HUES6 (cell line): ENCODE measurements around the gene RIC3.

Source experiments
- H3K27ac ChIP-seq: 2 replicates; pipeline ENCODE4 v1.7.0; 2013; ENCODE audit warnings: low read depth, mild to moderate bottlenecking, low read length, inconsistent platforms
- H3K27me3 ChIP-seq: 2 replicates; pipeline ENCODE4 v1.6.1; 2013; ENCODE audit warnings: low read length; ENCODE audit not compliant: control insufficient read depth, insufficient read depth
- H3K36me3 ChIP-seq: 2 replicates; pipeline ENCODE4 v1.6.1; 2013; ENCODE audit warnings: low read length; ENCODE audit not compliant: control insufficient read depth, insufficient read depth
- H3K4me1 ChIP-seq: 2 replicates; pipeline ENCODE4 v1.6.1; 2013; ENCODE audit warnings: low read length; ENCODE audit not compliant: control insufficient read depth, insufficient read depth
- H3K4me3 ChIP-seq: 2 replicates; pipeline ENCODE4 v1.5.1; 2013; ENCODE audit warnings: low read depth, low read length
- H3K9ac ChIP-seq: one replicate; pipeline ENCODE4 v1.6.1; 2013; ENCODE audit warnings: mild to moderate bottlenecking, low read length
- H3K9me3 ChIP-seq: 2 replicates; pipeline ENCODE4 v1.6.1; 2013; ENCODE audit warnings: low read depth, low read length; ENCODE audit not compliant: control insufficient read depth, insufficient read depth

RIC3 gene

DNA sequence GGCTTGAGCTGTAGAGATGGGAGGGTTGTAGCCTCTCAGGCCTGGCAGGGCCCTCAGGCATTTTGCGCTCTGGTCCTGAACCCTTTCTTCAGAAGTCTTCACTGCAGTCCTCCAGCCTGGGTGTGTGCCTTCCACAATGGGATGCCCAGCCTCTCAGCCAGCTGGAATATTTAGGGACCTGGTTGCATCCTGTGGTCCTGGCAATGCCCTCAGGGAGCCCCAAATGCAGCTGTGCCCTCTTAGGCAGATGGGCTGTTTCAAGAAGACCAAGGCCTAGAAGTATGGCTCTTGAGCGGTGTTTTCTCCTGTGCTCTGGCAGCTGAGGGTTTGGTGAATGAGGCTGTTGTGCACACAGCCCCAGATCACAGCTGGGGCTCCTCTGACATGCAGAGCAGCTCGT is 81.1 kb downstream of the RIC3 start:
- H3K4me1 ChIP-seq = peaks cover 41% of the 10 kb centered on the region
- H3K9ac ChIP-seq = no peak overlapping the region
- peaks cover 5% of the 10 kb centered on the region; the same call in 1 of the 2 replicates for H3K27me3 ChIP-seq
- no peaks in the 10 kb centered on the region for H3K36me3 ChIP-seq
- no peaks in the 10 kb centered on the region for H3K9me3 ChIP-seq
- no peak overlapping the region for H3K4me3 ChIP-seq
- H3K27ac ChIP-seq = no peak overlapping the region

DNA sequence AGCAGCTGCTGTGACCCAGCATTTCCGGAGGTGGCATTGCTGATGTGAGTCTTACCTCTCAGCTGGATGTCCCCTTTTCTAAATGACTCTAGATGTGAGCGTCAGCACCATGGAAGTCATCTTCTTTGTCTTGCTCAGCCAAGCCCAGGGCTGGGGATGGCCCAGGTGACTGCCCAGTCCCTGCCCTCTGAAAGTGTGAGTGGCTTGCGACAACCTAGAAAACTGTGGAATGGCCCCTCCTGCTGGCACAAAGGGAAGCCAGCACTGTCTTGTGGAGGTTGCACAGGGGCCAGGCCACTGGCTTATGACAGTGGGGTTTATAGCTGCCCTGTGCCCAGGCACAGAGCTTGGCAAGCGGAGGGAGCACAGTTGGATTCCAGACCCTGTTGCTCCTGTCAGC is 81.6 kb downstream of the RIC3 start:
- Histone ChIP-seq H3K9me3 (no peaks in the 10 kb centered on the region), H3K4me3 (no peak overlapping the region), H3K36me3 (no peaks in the 10 kb centered on the region), H3K27me3 (peaks cover 11% of the 10 kb centered on the region; the same call in 1 of the 2 replicates), H3K27ac (no peak overlapping the region), H3K9ac (no peak overlapping the region), H3K4me1 (peaks cover 43% of the 10 kb centered on the region)

DNA sequence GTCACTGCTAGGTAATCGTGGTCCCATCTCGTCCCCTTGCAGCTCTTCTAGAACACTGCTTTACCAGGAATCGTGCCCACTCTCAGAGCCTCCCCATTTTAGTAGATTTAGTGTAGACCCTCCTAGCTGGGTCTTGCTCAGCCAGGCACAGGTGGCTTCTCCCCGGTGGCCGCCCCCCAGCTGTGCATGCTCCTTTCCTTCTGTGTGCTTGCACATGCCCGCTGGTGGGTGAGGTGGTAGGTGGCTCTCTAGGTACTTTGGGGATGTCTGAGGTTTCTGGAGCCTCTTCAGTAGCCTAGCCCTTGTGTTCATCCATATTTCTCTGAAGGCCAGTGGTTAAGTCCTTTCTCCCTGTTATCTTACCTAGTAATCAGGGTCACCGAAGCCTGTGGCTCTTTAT is 82.3 kb downstream of the RIC3 start:
- H3K4me3 ChIP-seq = no peak overlapping the region
- peaks cover 48% of the 10 kb centered on the region for H3K4me1 ChIP-seq
- H3K27ac ChIP-seq = no peak overlapping the region
- no peak overlapping the region for H3K9ac ChIP-seq
- no peaks in the 10 kb centered on the region for H3K9me3 ChIP-seq
- H3K27me3 ChIP-seq = peaks cover 17% of the 10 kb centered on the region
- H3K36me3 ChIP-seq = no peaks in the 10 kb centered on the region

DNA sequence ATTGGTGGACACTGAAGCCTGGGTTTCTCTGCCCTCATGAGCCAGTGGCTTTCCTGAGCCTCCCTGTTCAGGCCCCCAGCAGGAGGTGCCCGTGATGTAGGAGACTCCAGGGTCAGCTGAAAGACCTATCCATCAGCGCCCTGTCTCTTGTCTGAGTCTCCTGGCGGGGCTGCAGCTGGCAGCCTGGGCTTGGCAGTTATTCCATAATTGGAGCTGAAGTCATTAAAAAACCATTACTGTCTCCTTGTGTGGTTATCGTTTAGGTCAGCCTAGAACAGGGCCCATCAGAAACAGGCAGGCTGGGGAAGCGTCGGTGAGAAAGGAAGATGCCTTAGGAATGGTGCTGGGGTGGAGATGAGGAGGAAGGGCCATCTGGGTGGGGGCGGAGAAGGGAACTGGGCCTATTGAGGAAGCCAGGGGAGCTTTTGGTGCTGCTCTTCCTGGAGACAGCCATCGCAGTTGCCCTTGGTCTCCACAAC is 82.8 kb downstream of the RIC3 start:
- Histone ChIP-seq H3K27me3 (peaks cover 19% of the 10 kb centered on the region), H3K4me3 (no peak overlapping the region), H3K4me1 (peaks cover 48% of the 10 kb centered on the region), H3K9ac (no peak overlapping the region), H3K36me3 (no peaks in the 10 kb centered on the region), H3K9me3 (no peaks in the 10 kb centered on the region), H3K27ac (no peak overlapping the region)

DNA sequence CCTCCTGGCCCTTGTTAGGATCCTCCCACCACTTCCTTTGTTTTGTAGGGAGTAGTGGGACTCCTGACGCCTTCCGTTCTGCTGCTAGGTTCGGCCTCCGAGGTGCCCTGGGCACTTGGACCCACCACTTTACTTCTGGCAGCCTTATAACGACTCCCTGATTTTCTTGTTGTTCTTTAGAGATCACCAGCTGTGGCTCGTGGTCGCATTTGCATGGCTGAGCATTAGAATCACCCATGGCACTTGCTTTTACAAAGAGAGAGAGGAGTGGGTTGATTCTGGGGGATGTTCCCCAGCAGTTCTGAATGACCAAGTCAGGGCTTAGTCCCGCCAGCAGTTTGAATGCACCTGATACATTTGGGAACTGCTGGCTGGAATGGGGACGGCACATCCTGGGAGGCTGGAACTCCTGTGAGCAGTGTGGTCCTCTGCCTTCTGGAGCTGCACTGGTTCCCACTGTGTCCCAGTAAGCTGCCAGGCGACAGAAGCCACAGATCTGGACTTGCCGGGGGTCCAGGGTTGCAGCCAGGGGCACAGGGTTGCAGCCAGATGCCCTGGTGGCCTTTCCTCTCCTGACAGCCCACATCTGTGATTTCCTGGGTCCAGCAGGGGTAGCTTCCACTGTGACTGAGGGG is 83.7 kb downstream of the RIC3 start:
- peaks cover 53% of the 10 kb centered on the region for H3K4me1 ChIP-seq

DNA sequence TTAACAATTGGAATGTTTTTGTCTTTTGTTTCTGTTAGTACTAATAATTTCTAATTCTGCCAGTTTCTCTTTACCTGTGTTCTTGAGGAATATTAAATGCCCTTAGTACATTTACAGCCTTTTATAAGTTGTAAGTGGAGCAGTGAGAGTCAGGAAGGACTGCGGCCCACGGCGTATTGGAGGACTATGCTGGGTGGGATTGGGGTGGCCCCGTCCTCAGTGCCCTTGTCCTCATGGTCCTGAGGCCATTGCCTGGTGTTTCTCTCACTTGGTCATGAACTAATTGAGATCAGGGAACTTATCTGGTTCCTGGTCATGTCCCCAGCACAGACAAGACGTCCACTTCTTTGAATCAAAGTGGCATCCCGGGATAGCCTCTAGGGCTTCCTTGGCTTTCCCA is 84.5 kb downstream of the RIC3 start:
- Histone ChIP-seq H3K27ac (no peak overlapping the region), H3K9ac (no peak overlapping the region)

More for the DNA sequence above, 83.7 kb downstream of the RIC3 start:
- H3K27ac ChIP-seq = no peak overlapping the region
- peaks cover 27% of the 10 kb centered on the region for H3K27me3 ChIP-seq
- H3K4me3 ChIP-seq = no peak overlapping the region
- no peak overlapping the region for H3K9ac ChIP-seq
- H3K9me3 ChIP-seq = no peaks in the 10 kb centered on the region
- no peaks in the 10 kb centered on the region for H3K36me3 ChIP-seq

DNA sequence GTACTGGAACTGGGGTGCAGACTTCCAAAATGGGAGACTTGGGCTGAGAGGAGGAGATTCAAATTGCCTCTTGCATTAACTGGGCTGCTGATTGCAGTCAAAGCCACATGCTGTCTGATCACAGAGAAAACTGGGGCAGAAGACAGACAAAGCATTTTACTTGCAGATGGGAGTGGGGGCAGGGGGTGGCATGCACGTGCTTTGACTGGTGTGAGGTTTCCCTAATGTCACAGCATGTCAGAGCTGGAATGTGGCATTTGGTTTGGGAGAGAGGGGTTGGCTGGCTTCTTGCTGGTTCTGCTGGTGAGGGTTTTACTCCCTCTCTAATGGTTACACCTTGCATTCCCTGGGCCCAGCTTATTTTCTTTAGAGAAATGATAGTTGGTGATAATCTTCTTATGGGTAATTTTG is 84.9 kb downstream of the RIC3 start:
- Histone ChIP-seq H3K9ac (no peak overlapping the region), H3K9me3 (no peaks in the 10 kb centered on the region), H3K27ac (no peak overlapping the region), H3K27me3 (peaks cover 38% of the 10 kb centered on the region), H3K4me1 (peaks cover 54% of the 10 kb centered on the region), H3K4me3 (no peak overlapping the region), H3K36me3 (no peaks in the 10 kb centered on the region)

More for the DNA sequence above, 84.5 kb downstream of the RIC3 start:
- Histone ChIP-seq H3K27me3 (peaks cover 35% of the 10 kb centered on the region), H3K9me3 (no peaks in the 10 kb centered on the region), H3K4me3 (no peak overlapping the region), H3K4me1 (peaks cover 54% of the 10 kb centered on the region), H3K36me3 (no peaks in the 10 kb centered on the region)

DNA sequence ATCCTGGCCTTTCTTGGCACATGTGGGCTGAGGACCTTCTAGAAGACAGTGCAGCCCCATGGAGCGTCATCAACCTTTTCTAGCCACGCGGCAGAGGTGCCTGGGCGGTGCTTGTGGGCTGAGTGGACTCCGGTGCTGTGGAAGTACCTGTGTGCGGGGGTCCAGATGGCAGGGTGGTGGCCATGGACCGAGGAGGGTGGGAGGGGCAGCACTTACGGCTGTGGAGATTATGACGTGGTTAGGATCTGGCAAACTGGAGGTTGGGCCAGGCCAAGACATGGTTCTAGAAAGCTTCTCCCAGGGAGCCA is 85.8 kb downstream of the RIC3 start:
- peaks cover 54% of the 10 kb centered on the region for H3K4me1 ChIP-seq
- no peak overlapping the region for H3K27ac ChIP-seq
- H3K27me3 ChIP-seq = peaks cover 44% of the 10 kb centered on the region
- no peaks in the 10 kb centered on the region for H3K9me3 ChIP-seq
- no peak overlapping the region for H3K9ac ChIP-seq
- no peaks in the 10 kb centered on the region for H3K36me3 ChIP-seq
- H3K4me3 ChIP-seq = no peak overlapping the region

DNA sequence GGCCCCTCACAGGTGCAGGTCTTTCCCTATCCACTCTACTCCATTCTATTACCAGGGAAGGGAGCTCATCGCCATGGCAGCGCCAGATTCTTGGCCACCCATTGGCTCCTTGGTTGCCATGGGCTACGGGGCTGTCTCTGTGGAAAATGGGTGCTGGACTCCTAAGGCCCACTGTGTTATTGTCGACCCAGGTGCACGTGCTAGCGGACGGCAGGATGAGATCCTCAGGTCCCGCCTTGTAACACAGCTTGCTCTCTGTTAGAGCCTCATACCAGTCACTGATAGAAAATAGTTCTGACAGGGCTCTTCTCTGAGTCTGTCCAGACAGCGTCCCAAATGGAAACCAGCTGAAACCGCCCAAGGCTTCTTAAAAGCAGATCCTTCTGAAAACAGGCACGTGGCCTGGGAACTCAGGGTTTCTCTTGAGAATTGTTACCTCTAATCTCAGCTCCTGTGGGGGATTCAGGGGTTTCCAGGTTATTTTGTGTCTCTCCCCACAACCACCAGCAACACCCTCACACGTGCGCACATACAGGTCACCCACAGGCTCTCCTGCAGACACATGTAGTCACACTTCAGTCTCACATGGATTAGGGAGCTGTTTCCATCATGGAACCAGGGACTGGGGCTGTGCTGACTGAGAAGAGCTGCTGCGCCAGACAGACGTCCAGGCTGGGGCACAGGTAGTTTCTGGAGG is 86.3 kb downstream of the RIC3 start:
- H3K4me3 ChIP-seq = no peak overlapping the region
- H3K9ac ChIP-seq = no peak overlapping the region
- H3K9me3 ChIP-seq = no peaks in the 10 kb centered on the region
- no peak overlapping the region for H3K27ac ChIP-seq
- H3K27me3 ChIP-seq = peaks cover 46% of the 10 kb centered on the region
- peaks cover 54% of the 10 kb centered on the region for H3K4me1 ChIP-seq
- no peaks in the 10 kb centered on the region for H3K36me3 ChIP-seq

DNA sequence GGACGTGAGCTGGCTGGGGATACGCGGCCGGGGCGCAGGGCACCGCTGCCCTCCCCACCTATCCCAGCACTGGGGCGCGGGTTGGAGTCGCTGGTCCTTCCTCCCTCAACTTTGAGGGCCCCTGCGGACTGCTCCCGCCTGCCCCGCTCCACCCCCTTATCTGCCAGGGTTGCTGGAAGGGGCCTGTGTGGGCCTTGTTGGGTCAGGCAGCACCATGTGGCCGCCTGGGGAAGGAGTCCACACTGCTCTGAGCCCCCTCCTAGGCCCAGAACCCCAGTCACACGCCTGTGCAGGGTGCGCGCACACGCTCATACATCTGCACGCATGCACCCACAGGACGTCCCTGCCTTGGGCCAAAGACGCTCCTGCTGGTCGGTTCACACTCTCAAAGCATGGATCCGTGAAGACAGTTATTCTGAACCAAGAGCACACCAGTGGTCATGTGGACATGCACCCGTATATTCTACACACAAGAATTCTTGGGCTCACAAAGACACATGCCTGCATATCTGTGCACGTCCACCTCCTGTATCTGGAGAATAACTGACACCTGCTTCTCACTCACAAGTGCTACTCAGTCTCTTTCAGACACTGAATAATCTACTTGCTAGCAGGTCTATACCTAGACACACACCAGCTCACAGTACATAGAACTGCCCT is 87.1 kb downstream of the RIC3 start:
- Histone ChIP-seq H3K36me3 (no peaks in the 10 kb centered on the region), H3K27me3 (peaks cover 50% of the 10 kb centered on the region), H3K4me3 (peak overlapping the region; percentile 72), H3K9ac (peak overlapping the region; percentile 42), H3K4me1 (peaks cover 50% of the 10 kb centered on the region), H3K9me3 (no peaks in the 10 kb centered on the region), H3K27ac (no peak overlapping the region)
